ENCODE results near the gene SCAF8. TPM values are rescaled to one million over a fixed set of nuclear protein-coding genes. Genes with fewer than 3 reads are reported as not detected.
A peak's percentile ranks its signal among the peaks of the same experiment; 100 is the strongest.
"Not testable (repeated sequence)": the region's sequence is repeated elsewhere in the genome, so short reads cannot be mapped to it uniquely, and the experiment has no call there.

Gene SCAF8
- total RNA-seq, 1 donor from 2014 or later, result 39.4 TPM

DNA sequence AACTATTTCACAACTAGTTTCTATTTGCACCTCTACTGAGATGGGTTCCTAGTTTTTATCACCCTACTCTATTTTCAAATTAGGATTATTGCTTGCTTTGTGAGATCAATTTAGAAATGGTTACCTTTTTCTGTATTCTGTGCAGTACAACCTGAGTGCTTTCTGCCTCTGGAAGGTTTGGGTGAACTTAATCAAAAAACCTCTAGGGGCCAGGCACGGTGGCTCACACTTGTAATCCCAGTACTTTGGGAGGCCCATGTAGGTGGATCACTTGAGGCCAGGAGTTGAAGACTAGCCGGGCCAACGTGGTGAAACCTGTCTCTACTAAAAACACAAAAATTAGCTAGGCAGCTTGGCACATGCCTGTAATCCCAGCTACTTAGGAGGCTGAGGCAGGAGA lies 63.3 kb downstream of the SCAF8 start:
- intact Hi-C loops (cut with DNase I), result no loop called here
- TF ChIP-seq, protein P1, sequence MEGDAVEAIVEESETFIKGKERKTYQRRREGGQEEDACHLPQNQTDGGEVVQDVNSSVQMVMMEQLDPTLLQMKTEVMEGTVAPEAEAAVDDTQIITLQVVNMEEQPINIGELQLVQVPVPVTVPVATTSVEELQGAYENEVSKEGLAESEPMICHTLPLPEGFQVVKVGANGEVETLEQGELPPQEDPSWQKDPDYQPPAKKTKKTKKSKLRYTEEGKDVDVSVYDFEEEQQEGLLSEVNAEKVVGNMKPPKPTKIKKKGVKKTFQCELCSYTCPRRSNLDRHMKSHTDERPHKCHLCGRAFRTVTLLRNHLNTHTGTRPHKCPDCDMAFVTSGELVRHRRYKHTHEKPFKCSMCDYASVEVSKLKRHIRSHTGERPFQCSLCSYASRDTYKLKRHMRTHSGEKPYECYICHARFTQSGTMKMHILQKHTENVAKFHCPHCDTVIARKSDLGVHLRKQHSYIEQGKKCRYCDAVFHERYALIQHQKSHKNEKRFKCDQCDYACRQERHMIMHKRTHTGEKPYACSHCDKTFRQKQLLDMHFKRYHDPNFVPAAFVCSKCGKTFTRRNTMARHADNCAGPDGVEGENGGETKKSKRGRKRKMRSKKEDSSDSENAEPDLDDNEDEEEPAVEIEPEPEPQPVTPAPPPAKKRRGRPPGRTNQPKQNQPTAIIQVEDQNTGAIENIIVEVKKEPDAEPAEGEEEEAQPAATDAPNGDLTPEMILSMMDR (IDR thresholded peaks at IDR 0.05), result no peak
- Histone ChIP-seq H3K36me3 (peaks cover 71% of the 10 kb centered on the region), H3K4me1 (no peaks in the 10 kb centered on the region), H3K4me3 (no peak overlapping the region), H3K27me3 (ENCODE audit: low read depth) (no peaks in the 10 kb centered on the region), H3K27ac (no peak overlapping the region), H3K9me3 (no peaks in the 10 kb centered on the region)
- DNase-seq (no peak), ATAC-seq (no peak)

DNA sequence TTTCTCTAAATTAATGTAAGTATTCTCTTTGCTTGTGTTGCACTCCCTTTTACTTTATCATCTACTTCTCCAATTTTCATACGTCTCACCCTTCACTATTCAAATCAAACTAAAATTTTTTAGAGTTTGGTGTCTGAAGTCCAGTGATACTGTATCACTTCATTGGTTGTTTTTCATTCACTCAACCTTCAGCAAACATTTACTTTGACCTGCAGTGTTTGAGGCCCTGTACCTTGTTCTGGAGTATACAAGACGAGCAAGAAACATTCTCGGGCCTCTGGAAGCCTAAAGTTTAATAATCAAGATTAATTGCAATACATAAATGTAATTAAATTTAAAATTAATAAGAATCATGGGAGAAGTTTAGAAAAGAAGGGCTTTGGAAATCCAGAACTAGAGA lies 64.6 kb downstream of the SCAF8 start:
- peaks cover 82% of the 10 kb centered on the region for H3K36me3 ChIP-seq
- no peak for ATAC-seq
- TF ChIP-seq, protein P1 (IDR thresholded peaks at IDR 0.05), result no peak
- H3K27me3 ChIP-seq (ENCODE audit: low read depth), result no peaks in the 10 kb centered on the region
- intact Hi-C loops (cut with DNase I), result no loop called here
- DNase-seq, result no peak
- H3K4me3 ChIP-seq, result no peak overlapping the region
- H3K27ac ChIP-seq, result no peak overlapping the region
- H3K4me1 ChIP-seq, result no peaks in the 10 kb centered on the region
- no peaks in the 10 kb centered on the region for H3K9me3 ChIP-seq

DNA sequence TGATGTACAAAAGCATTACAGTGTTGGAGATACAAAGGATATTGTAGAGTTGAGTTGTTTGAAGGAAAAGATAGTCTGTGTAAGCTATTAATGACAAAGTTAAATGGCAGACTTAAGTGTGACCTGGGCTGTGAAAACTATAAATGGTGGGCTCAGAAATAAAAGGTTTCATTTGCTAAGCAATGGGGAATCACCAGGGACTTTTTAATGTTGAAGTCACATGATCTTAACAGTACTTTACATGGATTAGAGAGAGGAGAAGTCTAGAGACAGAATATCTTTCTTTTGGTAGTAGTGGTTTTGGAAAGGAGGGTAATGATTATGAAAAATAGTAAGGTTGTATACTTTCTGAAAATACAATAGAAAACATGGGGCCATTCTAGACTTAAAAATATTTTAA lies 67.1 kb downstream of the SCAF8 start:
- no peak for ATAC-seq
- no peak for DNase-seq
- H3K9me3 ChIP-seq, result no peaks in the 10 kb centered on the region
- no peaks in the 10 kb centered on the region for H3K4me1 ChIP-seq
- intact Hi-C loops (cut with DNase I), result no loop called here
- TF ChIP-seq, protein P1 (IDR thresholded peaks at IDR 0.05), result no peak
- no peaks in the 10 kb centered on the region for H3K27me3 ChIP-seq (ENCODE audit: low read depth)
- H3K27ac ChIP-seq, result no peak overlapping the region
- H3K36me3 ChIP-seq, result peaks cover 79% of the 10 kb centered on the region
- no peak overlapping the region for H3K4me3 ChIP-seq

DNA sequence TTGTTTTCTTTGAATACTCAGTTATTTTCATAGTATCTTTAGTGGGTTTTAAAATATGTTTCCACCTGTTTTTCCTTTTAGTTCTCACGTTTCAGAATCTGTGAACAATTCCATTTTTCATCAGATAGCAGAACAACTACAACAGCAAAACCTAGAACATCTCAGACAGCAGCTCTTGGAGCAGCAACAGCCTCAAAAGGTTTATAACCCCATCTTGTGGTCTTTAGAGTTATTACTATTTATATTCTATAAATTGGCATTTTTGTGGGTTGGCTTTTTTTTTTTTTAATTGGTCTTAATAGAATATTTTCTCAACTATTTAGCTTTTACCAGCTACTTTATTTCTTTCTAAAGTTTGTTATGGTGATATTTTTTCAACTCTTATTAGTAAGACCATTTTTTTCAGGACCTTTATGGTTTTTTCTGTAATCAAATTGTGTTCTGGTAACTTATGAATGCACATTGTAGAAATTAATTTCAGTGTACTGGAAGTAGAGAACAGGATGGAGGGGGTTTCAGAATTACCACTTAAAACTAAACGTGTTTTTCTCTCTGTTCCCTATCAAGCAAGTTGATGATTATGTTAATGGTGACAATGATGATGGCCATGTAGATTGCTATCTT lies 72.2 kb downstream of the SCAF8 start:
- TF ChIP-seq, protein P1 (IDR thresholded peaks at IDR 0.05), result peak; percentile 45
- DNase-seq, result no peak
- Histone ChIP-seq H3K4me3 (no peak overlapping the region), H3K27me3 (ENCODE audit: low read depth) (no peaks in the 10 kb centered on the region), H3K27ac (no peak overlapping the region), H3K4me1 (no peaks in the 10 kb centered on the region), H3K36me3 (peaks cover 90% of the 10 kb centered on the region), H3K9me3 (no peaks in the 10 kb centered on the region)
- ATAC-seq, result peak in 1 of 2 donors; percentile 57
- intact Hi-C loops (cut with DNase I), result no loop called here

DNA sequence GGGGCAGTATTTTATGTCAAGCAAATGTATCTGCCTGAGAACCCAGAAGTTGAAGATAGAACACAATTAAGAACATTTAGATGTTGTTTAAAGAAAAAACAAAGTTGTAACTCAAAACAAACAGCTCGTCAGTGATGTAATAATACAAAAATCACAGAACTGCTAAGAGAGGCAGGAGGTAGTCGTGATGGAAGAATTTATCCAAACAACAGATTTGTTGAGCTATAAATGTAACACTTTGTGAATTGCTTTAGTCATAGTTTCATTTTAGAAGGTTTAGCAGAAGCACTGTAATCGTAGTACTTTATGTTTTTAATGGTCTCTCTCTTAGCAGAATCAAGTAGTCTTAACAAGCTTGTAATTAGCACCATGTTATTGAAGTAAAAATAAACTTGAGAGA lies 73.6 kb downstream of the SCAF8 start:
- peaks cover 91% of the 10 kb centered on the region for H3K36me3 ChIP-seq
- no peak overlapping the region for H3K4me3 ChIP-seq
- no peaks in the 10 kb centered on the region for H3K9me3 ChIP-seq
- ATAC-seq (no peak), DNase-seq (no peak)
- H3K27me3 ChIP-seq (ENCODE audit: low read depth), result no peaks in the 10 kb centered on the region
- no peak overlapping the region for H3K27ac ChIP-seq
- TF ChIP-seq, protein P1 (IDR thresholded peaks at IDR 0.05), result no peak
- intact Hi-C loops (cut with DNase I), result no loop called here
- H3K4me1 ChIP-seq, result no peaks in the 10 kb centered on the region

DNA sequence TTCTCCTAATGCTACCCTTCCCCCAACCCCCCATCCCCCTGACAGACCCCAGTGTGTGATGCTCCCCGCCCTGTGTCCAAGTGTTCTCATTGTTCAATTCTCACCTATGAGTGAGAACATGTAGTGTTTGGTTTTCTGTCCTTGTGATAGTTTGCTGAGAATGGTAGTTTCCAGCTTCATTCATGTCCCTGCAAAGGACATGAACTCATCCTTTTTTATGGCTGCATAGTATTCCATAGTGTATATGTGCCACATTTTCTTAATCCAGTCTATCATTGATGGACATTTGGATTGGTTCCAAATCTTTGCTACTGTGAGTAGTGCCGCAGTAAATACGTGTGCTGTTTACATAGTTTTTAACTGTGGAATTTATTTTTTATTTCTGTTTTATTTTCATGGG lies 78.4 kb downstream of the SCAF8 start:
- intact Hi-C loops (cut with DNase I); H3K27ac ChIP-seq: not testable (repeated sequence)
- peaks cover 100% of the 10 kb centered on the region for H3K36me3 ChIP-seq

More for the DNA sequence above, 78.4 kb downstream of the SCAF8 start:
- not testable (repeated sequence) for H3K27me3 ChIP-seq (ENCODE audit: low read depth); H3K4me1 ChIP-seq; DNase-seq; H3K4me3 ChIP-seq; ATAC-seq; H3K9me3 ChIP-seq

Data from lower lobe of right lung (tissue), 2 donors.